WTC11 (cell line): ENCODE measurements around the gene GLB1L2. TPM values are rescaled to one million over a fixed set of nuclear protein-coding genes. Genes with fewer than 3 reads are reported as not detected.
A peak's percentile ranks its signal among the peaks of the same experiment; 100 is the strongest.

Source experiments
- ATAC-seq: fragments of 200-7000 bp; cut with Tn5 transposase; 2 replicates; pipeline ENCODE4 v1.10.0; 2021; ENCODE audit warnings: mild to moderate bottlenecking, moderate library complexity
- CTCF ChIA-PET: fragments of 300-600 bp; sonication (Branson Sonifier 250); formaldehyde crosslinking; loops from one replicate; lab custom pipeline; 2021; ENCODE audit warnings: antibody characterized with exemption; lab: Charles Lee
- POLR2A ChIA-PET: fragments of 350-600 bp; sonication (Branson Sonifier 250); formaldehyde crosslinking; loops from one replicate; lab custom pipeline; 2021; ENCODE audit warnings: antibody characterized with exemption; lab: Charles Lee
- DNase-seq: peaks from one replicate; pipeline ENCODE4 v3.0.0; 2021; ENCODE audit warnings: low spot score
- H3K27ac Mint-ChIP-seq: 2 replicates; pipeline ENCODE4 v1.8.0; 2021; ENCODE audit warnings: mixed read lengths
- H3K27me3 Mint-ChIP-seq: 2 replicates; pipeline ENCODE4 v1.8.0; 2021; ENCODE audit warnings: low read depth, mild to moderate bottlenecking, moderate library complexity, mixed read lengths
- H3K36me3 Mint-ChIP-seq: 2 replicates; pipeline ENCODE4 v1.8.0; 2021; ENCODE audit warnings: mixed read lengths
- H3K4me1 Mint-ChIP-seq: 2 replicates; pipeline ENCODE4 v1.8.0; 2022; ENCODE audit warnings: mixed read lengths
- H3K4me3 Mint-ChIP-seq: 2 replicates; pipeline ENCODE4 v1.8.0; 2021; ENCODE audit warnings: mild to moderate bottlenecking, moderate library complexity, mixed read lengths
- H3K9me3 Mint-ChIP-seq: 2 replicates; pipeline ENCODE4 v1.8.0; 2021; ENCODE audit warnings: mixed read lengths
- ETV6 ChIP-seq: sonication (generic); formaldehyde crosslinking; IDR thresholded peaks from 2 replicates; pipeline ENCODE4 v1.8.1; 2022; ENCODE audit warnings: mild to moderate bottlenecking, missing genetic modification reagents
- FOXP1 ChIP-seq: sonication (generic); formaldehyde crosslinking; IDR thresholded peaks from 2 replicates; pipeline ENCODE4 v1.8.0; 2022; ENCODE audit warnings: missing genetic modification reagents, mild to moderate bottlenecking, moderate library complexity, borderline replicate concordance
- GRHL2 ChIP-seq: fragments of 250-450 bp; sonication (Bioruptor Pico); IDR thresholded peaks from 2 replicates; pipeline ENCODE4 v1.8.0; 2022; ENCODE audit warnings: mild to moderate bottlenecking, moderate library complexity; ENCODE audit not compliant: insufficient replicate concordance, severe bottlenecking
- JUN ChIP-seq: sonication (generic); formaldehyde crosslinking; IDR thresholded peaks from 2 replicates; pipeline ENCODE4 v1.8.0; 2023; ENCODE audit warnings: mild to moderate bottlenecking, missing genetic modification reagents
- MYBL2 ChIP-seq: sonication (generic); formaldehyde crosslinking; IDR thresholded peaks from 2 replicates; pipeline ENCODE4 v1.8.1; 2023; ENCODE audit warnings: mild to moderate bottlenecking, moderate library complexity, missing genetic modification reagents
- NFE2L1 ChIP-seq: sonication (generic); formaldehyde crosslinking; IDR thresholded peaks from 2 replicates; pipeline ENCODE4 v1.8.1; 2023; ENCODE audit warnings: missing genetic modification reagents
- NR1H2 ChIP-seq: sonication (generic); formaldehyde crosslinking; IDR thresholded peaks from 2 replicates; pipeline ENCODE4 v1.9.0; 2021; ENCODE audit warnings: mild to moderate bottlenecking, moderate library complexity, missing genetic modification reagents
- SMAD4 ChIP-seq: sonication (generic); formaldehyde crosslinking; IDR thresholded peaks from 2 replicates; pipeline ENCODE4 v1.8.0; 2022; ENCODE audit warnings: mild to moderate bottlenecking, missing genetic modification reagents
- TEAD1 ChIP-seq: sonication (generic); formaldehyde crosslinking; IDR thresholded peaks from 2 replicates; pipeline ENCODE4 v1.8.0; 2022; ENCODE audit warnings: mild to moderate bottlenecking, missing genetic modification reagents
- TEAD4 ChIP-seq: sonication (generic); formaldehyde crosslinking; IDR thresholded peaks from 2 replicates; pipeline ENCODE4 v1.8.0; 2022; ENCODE audit warnings: mild to moderate bottlenecking, missing genetic modification reagents
- ZNF121 ChIP-seq: sonication (generic); formaldehyde crosslinking; IDR thresholded peaks from 2 replicates; pipeline ENCODE4 v1.8.0; 2023; ENCODE audit warnings: missing genetic modification reagents
- ZNF423 ChIP-seq: fragments of 250-450 bp; sonication (Bioruptor Pico); IDR thresholded peaks from 2 replicates; pipeline ENCODE4 v2.1.2; 2022; ENCODE audit warnings: mild to moderate bottlenecking, moderate library complexity
- total RNA-seq: library from RNA; stranded (reverse); gene quantifications from 3 replicates; pipeline ENCODE4 v1.2.3, GENCODE V29; 2021
- TF ChIP-seq, protein P1 (sequence below): sonication (generic); formaldehyde crosslinking; IDR thresholded peaks from 2 replicates; pipeline ENCODE4 v1.8.0; 2022; ENCODE audit warnings: mild to moderate bottlenecking, missing genetic modification reagents
- TF ChIP-seq, protein P2 (sequence below): sonication (generic); formaldehyde crosslinking; IDR thresholded peaks from 2 replicates; pipeline ENCODE4 v1.8.0; 2022; ENCODE audit warnings: missing genetic modification reagents
- TF ChIP-seq, protein P3 (sequence below): sonication (generic); formaldehyde crosslinking; IDR thresholded peaks from 2 replicates; pipeline ENCODE4 v1.8.1; 2022; ENCODE audit warnings: mild to moderate bottlenecking, moderate library complexity, missing genetic modification reagents
- TF ChIP-seq, protein P4 (sequence below): sonication (generic); formaldehyde crosslinking; IDR thresholded peaks from 2 replicates; pipeline ENCODE4 v1.8.1; 2022; ENCODE audit warnings: mild to moderate bottlenecking, missing genetic modification reagents, moderate library complexity, borderline replicate concordance

GLB1L2 gene
- total RNA-seq, 1 experiment from 2014 or later, result 6.0 TPM

DNA sequence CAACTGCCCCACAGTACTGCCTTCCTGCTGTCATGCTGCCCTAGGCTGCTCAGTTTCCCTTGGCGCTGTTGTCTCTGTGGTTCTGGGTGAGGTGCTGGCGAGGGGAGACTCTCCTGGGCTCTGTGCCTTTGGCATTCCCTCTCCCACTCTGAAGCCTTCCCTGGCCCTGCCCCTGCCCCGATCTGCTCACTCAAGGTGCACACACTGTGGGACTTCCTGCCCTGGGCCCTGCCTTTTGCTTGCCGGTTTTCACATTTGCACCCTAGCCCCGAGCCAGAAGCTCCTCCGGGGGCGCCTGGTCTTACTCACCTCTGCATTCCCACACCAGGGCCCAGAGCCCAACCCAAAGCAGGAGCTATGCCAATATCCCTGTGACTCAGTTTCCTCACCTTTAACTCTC is 68.2 kb downstream of the GLB1L2 start:
- TF ChIP-seq, protein P1, sequence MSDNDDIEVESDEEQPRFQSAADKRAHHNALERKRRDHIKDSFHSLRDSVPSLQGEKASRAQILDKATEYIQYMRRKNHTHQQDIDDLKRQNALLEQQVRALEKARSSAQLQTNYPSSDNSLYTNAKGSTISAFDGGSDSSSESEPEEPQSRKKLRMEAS, result no peak
- no peak for TF ChIP-seq NR1H2
- TF ChIP-seq, protein P2, sequence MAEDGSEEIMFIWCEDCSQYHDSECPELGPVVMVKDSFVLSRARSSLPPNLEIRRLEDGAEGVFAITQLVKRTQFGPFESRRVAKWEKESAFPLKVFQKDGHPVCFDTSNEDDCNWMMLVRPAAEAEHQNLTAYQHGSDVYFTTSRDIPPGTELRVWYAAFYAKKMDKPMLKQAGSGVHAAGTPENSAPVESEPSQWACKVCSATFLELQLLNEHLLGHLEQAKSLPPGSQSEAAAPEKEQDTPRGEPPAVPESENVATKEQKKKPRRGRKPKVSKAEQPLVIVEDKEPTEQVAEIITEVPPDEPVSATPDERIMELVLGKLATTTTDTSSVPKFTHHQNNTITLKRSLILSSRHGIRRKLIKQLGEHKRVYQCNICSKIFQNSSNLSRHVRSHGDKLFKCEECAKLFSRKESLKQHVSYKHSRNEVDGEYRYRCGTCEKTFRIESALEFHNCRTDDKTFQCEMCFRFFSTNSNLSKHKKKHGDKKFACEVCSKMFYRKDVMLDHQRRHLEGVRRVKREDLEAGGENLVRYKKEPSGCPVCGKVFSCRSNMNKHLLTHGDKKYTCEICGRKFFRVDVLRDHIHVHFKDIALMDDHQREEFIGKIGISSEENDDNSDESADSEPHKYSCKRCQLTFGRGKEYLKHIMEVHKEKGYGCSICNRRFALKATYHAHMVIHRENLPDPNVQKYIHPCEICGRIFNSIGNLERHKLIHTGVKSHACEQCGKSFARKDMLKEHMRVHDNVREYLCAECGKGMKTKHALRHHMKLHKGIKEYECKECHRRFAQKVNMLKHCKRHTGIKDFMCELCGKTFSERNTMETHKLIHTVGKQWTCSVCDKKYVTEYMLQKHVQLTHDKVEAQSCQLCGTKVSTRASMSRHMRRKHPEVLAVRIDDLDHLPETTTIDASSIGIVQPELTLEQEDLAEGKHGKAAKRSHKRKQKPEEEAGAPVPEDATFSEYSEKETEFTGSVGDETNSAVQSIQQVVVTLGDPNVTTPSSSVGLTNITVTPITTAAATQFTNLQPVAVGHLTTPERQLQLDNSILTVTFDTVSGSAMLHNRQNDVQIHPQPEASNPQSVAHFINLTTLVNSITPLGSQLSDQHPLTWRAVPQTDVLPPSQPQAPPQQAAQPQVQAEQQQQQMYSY, result no peak
- no peak for TF ChIP-seq FOXP1 (CRISPR knock-in tag)

DNA sequence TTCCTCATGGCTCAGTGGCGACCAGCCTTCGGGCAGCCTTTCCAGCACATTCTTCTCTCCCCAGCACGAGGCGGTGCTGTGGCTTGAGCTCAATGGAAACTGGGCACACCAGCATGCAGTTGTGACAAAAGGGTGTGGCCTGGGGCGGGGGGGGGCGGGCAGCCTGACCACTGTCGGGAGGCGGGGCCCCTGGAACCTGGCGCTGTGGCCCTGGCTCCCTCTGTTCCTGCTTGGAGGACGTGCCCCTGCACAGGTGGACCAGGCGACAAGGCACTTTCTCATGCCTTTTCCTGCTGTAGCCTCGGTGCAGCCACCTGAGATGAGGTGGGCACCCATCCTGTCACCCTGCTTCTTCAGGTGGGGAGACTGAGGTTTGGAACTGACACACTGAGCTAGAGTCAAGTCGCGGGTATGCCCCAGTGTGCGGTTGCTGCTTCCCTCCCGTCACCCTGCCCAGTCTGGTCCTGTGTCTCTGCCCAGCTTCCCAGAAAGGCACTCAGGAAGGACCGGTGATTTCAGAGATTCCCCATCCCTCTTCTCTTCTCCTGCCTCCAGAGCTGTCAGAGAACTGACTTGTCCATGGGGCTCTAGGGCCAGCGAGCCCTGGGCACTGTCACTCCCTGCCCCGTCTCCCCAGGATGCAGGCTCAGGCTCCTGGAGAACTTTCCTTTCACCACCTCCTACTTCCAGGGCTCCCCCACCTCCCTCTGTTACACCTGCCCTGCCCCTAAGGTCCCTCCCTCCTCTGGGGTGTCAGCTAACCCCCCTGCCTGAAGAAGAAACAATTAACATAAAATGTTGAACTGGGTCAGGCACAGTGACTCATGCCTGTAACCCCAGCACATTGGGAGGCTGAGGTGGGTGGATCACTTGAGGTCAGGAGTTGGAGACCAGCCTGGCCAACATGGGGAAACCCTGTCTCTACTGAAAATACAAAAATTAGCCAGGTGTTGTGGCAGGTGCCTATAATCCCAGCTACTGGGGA is 70.3 kb downstream of the GLB1L2 start:
- POLR2A ChIA-PET, result interaction anchor here (0.6 kb wide), 1 partner anchor 36 kb away, joined by 5 read pairs; no protein-coding TSS in a partner anchor
- no peak for ATAC-seq

More for the DNA sequence above, 68.2 kb downstream of the GLB1L2 start:
- Mint-ChIP-seq H3K36me3 (peaks cover 11% of the 10 kb centered on the region), H3K4me3 (no peak overlapping the region), H3K27me3 (no peaks in the 10 kb centered on the region), H3K4me1 (peaks cover 7% of the 10 kb centered on the region; the same call in 1 of the 2 replicates), H3K27ac (no peak overlapping the region), H3K9me3 (peaks cover 8% of the 10 kb centered on the region)
- no peak for ATAC-seq
- no peak for DNase-seq
- ChIA-PET POLR2A (no interaction called here), CTCF (no interaction called here)

DNA sequence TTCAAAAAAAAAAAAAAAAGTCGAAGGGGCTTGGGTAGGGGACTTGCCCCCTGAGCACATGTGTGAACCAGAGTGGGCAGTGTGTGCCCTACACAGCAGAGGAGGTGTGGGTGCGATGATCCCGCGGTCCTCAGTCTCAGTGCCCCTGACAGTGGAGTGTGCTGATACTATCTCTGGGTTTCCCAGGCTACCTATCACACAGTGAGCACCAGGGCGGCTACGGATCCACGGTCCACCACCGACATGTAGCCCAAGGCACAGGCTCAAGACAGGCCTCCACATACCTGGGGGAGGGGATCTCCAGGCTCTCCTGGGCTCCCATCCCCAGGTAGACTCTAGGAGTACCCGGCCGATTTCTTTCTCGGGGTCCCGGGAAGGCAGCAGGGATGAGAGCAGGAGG is 71.1 kb downstream of the GLB1L2 start:
- TF ChIP-seq ZNF121 (CRISPR knock-in tag), result peak; percentile 1; the same call in 1 of the 2 replicates
- no peak for TF ChIP-seq FOXP1 (CRISPR knock-in tag)
- Mint-ChIP-seq H3K27ac (no peak overlapping the region), H3K4me3 (no peak overlapping the region), H3K36me3 (peaks cover 11% of the 10 kb centered on the region), H3K4me1 (peaks cover 22% of the 10 kb centered on the region), H3K9me3 (peaks cover 8% of the 10 kb centered on the region), H3K27me3 (no peaks in the 10 kb centered on the region)
- ATAC-seq (no peak), DNase-seq (no peak)
- ChIA-PET CTCF (no interaction called here), POLR2A (interaction anchor here (0.6 kb wide), 1 partner anchor 36 kb away, joined by 5 read pairs; no protein-coding TSS in a partner anchor)

More for the DNA sequence above, 70.3 kb downstream of the GLB1L2 start:
- CTCF ChIA-PET, result interaction anchor here (0.6 kb wide), 1 partner anchor 18 kb away, joined by 4 read pairs; no protein-coding TSS in a partner anchor
- no peak for DNase-seq
- no peak overlapping the region for H3K27ac Mint-ChIP-seq
- TF ChIP-seq TEAD4 (no peak), NFE2L1 (CRISPR knock-in tag) (no peak), ETV6 (no peak), JUN (CRISPR knock-in tag) (no peak), TEAD1 (CRISPR knock-in tag) (no peak), MYBL2 (no peak), SMAD4 (CRISPR knock-in tag) (no peak), GRHL2 (CRISPR knock-in tag) (no peak), ZNF423 (CRISPR knock-in tag) (no peak)
- TF ChIP-seq, protein P1, result no peak
- TF ChIP-seq, protein P3, sequence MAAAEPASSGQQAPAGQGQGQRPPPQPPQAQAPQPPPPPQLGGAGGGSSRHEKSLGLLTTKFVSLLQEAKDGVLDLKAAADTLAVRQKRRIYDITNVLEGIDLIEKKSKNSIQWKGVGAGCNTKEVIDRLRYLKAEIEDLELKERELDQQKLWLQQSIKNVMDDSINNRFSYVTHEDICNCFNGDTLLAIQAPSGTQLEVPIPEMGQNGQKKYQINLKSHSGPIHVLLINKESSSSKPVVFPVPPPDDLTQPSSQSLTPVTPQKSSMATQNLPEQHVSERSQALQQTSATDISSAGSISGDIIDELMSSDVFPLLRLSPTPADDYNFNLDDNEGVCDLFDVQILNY (CRISPR knock-in tag), result no peak
- TF ChIP-seq, protein P4, sequence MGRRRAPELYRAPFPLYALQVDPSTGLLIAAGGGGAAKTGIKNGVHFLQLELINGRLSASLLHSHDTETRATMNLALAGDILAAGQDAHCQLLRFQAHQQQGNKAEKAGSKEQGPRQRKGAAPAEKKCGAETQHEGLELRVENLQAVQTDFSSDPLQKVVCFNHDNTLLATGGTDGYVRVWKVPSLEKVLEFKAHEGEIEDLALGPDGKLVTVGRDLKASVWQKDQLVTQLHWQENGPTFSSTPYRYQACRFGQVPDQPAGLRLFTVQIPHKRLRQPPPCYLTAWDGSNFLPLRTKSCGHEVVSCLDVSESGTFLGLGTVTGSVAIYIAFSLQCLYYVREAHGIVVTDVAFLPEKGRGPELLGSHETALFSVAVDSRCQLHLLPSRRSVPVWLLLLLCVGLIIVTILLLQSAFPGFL (CRISPR knock-in tag), result no peak
- TF ChIP-seq, all 79 proteins: peak for 0
- Mint-ChIP-seq H3K4me3 (no peak overlapping the region), H3K9me3 (peaks cover 8% of the 10 kb centered on the region), H3K4me1 (peaks cover 16% of the 10 kb centered on the region), H3K27me3 (no peaks in the 10 kb centered on the region), H3K36me3 (peaks cover 11% of the 10 kb centered on the region)
